K562 (cell line): ENCODE data around the gene CCND3. TPM values are rescaled to one million over a fixed set of nuclear protein-coding genes. Genes with fewer than 3 reads are reported as not detected.
A peak's percentile ranks its signal among the peaks of the same experiment; 100 is the strongest.

Source experiments
- CHD2 ChIP-seq: IDR thresholded peaks from 2 replicates; pipeline ENCODE4 v1.6.1; 2011; ENCODE audit warnings: low read depth, low read length
- ERF ChIP-seq: fragments of 450-650 bp; formaldehyde crosslinking; IDR thresholded peaks from 2 replicates; pipeline ENCODE4 v1.4.0; 2020; ENCODE audit warnings: mild to moderate bottlenecking, mixed read lengths
- HMGXB4 ChIP-seq: sonication (generic); formaldehyde crosslinking; IDR thresholded peaks from 2 replicates; pipeline ENCODE4 v1.8.1; 2023; ENCODE audit warnings: mild to moderate bottlenecking, missing genetic modification reagents
- KAT7 ChIP-seq: sonication (generic); formaldehyde crosslinking; IDR thresholded peaks from 2 replicates; pipeline ENCODE4 v1.8.0; 2022; ENCODE audit warnings: missing genetic modification reagents, mild to moderate bottlenecking, borderline replicate concordance
- MEF2A ChIP-seq: IDR thresholded peaks from 2 replicates; pipeline ENCODE4 v1.6.1; 2011; ENCODE audit warnings: low read depth, mild to moderate bottlenecking, low read length, moderate library complexity; ENCODE audit not compliant: control insufficient read depth
- MEF2D ChIP-seq: conservative IDR thresholded peaks from 2 replicates; pipeline ENCODE4 v1.6.1; 2016; ENCODE audit warnings: low read depth, missing genetic modification characterization, missing compliant biosample characterization
- NCOA4 ChIP-seq: fragments of 450-650 bp; IDR thresholded peaks from 2 replicates; pipeline ENCODE4 v1.6.1; 2018; ENCODE audit warnings: mild to moderate bottlenecking; ENCODE audit not compliant: partially characterized antibody
- PATZ1 ChIP-seq: fragments of 250-450 bp; sonication (Bioruptor Pico); IDR thresholded peaks from 2 replicates; pipeline ENCODE4 v1.5.0; 2020; ENCODE audit warnings: mild to moderate bottlenecking, borderline replicate concordance
- PHB ChIP-seq: fragments of 250-450 bp; sonication (Bioruptor Pico); IDR thresholded peaks from 2 replicates; pipeline ENCODE4 v1.5.0; 2021
- SMAD4 ChIP-seq: fragments of 250-450 bp; sonication (Bioruptor Pico); conservative IDR thresholded peaks from 2 replicates; pipeline ENCODE4 v1.8.0; 2021; ENCODE audit warnings: inconsistent platforms, mild to moderate bottlenecking, moderate library complexity
- TCF7L2 ChIP-seq: fragments of 150-350 bp; IDR thresholded peaks from 2 replicates; pipeline ENCODE4 v1.6.1; 2016; ENCODE audit warnings: low read depth, mild to moderate bottlenecking, low read length, moderate library complexity
- ZNF766 ChIP-seq: fragments of 200-800 bp; sonication (Bioruptor generic); conservative IDR thresholded peaks from 2 replicates; pipeline ENCODE4 v1.6.1; 2016; ENCODE audit warnings: missing genetic modification characterization, missing compliant biosample characterization
- polyA plus RNA-seq, 8 experiments: library from polyadenylated mRNA; depleted of rRNA in 4 of 8; stranded (reverse) in 5 of 8; unstranded in 3 of 8; fragments of >200 nt; fragmentation: Nextera tagmentation in 2 of 8; fragmentation: Illumina TruSeq in 1 of 8; extraction: Ambion mirVana in 2 of 8; extraction: Trizol in 1 of 8; gene quantifications; 2 replicates each; pipeline versions ENCODE4 v1.2.1 to v1.2.3, GENCODE V29; 2011 to 2014; ENCODE audit warnings: inconsistent platforms in 1 of 8, missing spikeins in 1 of 8
- total RNA-seq, 7 experiments: library from RNA; depleted of rRNA in 6 of 7; stranded (reverse); fragments of >200 nt in 6 of 7; fragmentation: Illumina TruSeq in 2 of 7; extraction: Trizol in 2 of 7; gene quantifications; 2 replicates each; pipeline versions ENCODE4 v1.2.1 to v1.2.3, GENCODE V29; 2011 to 2021; ENCODE audit warnings: low replicate concordance in 1 of 7
- TF ChIP-seq, protein P1 (sequence below), 2 experiments: fragments of 450-650 bp; formaldehyde crosslinking in 1 of 2; IDR thresholded peaks; 2 replicates each; pipeline versions ENCODE4 v1.4.0 to v1.6.1; 2014 to 2020; ENCODE audit warnings: mild to moderate bottlenecking in 2 of 2, borderline replicate concordance in 1 of 2, low read depth in 1 of 2

Gene CCND3
- total and polyA plus RNA-seq, 9 of the 15 experiments (the other 6 are each of a cell fraction or from before 2014, with no cell fraction given): 21.5 to 204 (median 97.4) TPM

DNA sequence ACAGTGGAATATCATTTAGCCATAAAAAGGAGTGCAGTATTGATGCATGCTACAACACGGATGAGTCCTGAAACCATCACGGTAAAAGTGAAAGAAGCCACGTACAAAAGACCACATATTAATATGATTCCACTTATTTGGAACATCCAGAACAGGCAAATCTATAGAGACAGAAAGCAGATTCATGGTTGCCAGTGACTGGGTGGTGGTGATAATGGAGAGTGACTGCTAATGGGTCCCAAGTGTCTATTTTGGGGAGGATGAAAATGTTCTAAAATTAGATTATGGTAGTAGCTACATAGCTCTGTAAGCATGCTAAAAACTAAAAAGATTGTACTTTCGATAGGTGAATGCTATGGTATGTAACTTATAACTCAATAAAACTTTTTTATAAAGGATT is 18.4 kb upstream of the CCND3 start (continued):
- TF ChIP-seq PATZ1 (CRISPR knock-in tag) (no peak), KAT7 (CRISPR knock-in tag) (no peak), CHD2 (no peak), PHB (CRISPR knock-in tag) (no peak), MEF2A (peak; percentile 92), TCF7L2 (no peak), ZNF766 (CRISPR knock-in tag) (no peak), SMAD4 (CRISPR knock-in tag) (no peak), ERF (CRISPR knock-in tag) (no peak), NCOA4 (no peak), HMGXB4 (CRISPR knock-in tag) (no peak), MEF2D (tag) (peak; percentile 84)
- TF ChIP-seq, protein P1, sequence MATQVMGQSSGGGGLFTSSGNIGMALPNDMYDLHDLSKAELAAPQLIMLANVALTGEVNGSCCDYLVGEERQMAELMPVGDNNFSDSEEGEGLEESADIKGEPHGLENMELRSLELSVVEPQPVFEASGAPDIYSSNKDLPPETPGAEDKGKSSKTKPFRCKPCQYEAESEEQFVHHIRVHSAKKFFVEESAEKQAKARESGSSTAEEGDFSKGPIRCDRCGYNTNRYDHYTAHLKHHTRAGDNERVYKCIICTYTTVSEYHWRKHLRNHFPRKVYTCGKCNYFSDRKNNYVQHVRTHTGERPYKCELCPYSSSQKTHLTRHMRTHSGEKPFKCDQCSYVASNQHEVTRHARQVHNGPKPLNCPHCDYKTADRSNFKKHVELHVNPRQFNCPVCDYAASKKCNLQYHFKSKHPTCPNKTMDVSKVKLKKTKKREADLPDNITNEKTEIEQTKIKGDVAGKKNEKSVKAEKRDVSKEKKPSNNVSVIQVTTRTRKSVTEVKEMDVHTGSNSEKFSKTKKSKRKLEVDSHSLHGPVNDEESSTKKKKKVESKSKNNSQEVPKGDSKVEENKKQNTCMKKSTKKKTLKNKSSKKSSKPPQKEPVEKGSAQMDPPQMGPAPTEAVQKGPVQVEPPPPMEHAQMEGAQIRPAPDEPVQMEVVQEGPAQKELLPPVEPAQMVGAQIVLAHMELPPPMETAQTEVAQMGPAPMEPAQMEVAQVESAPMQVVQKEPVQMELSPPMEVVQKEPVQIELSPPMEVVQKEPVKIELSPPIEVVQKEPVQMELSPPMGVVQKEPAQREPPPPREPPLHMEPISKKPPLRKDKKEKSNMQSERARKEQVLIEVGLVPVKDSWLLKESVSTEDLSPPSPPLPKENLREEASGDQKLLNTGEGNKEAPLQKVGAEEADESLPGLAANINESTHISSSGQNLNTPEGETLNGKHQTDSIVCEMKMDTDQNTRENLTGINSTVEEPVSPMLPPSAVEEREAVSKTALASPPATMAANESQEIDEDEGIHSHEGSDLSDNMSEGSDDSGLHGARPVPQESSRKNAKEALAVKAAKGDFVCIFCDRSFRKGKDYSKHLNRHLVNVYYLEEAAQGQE (IDR thresholded peaks at IDR 0.05; ENCODE audit: borderline replicate concordance): no peak
- TF ChIP-seq, protein P1 (CRISPR knock-in tag; IDR thresholded peaks at IDR 0.05; ENCODE audit: low read depth): no peak
